ENCODE measurements around the gene SERPINB5. TPM values are rescaled to one million over a fixed set of nuclear protein-coding genes. Genes with fewer than 3 reads are reported as not detected.

SERPINB5 gene
- total RNA-seq, 1 experiment from 2014 or later = 0.11 TPM

- H3K36me3 ChIP-seq (ENCODE audit: insufficient read depth, low read length, poor library complexity, severe bottlenecking) = no peaks in the 10 kb centered on the region
- no peaks in the 10 kb centered on the region for H3K9me3 ChIP-seq (ENCODE audit: low read depth, low read length, poor library complexity, severe bottlenecking)
- no peak overlapping the region for H3K4me3 ChIP-seq (ENCODE audit: low read depth, low read length, poor library complexity, severe bottlenecking)
- POLR2A ChIA-PET (ENCODE audit: low non-redundant PET) = no interaction called here
- H3K27me3 ChIP-seq (replicated peaks; ENCODE audit: insufficient read depth, low read depth, low read length, poor library complexity) = no peaks in the 10 kb centered on the region
- BruUV-seq (replicated peaks) = no TSS peak
- CTCF ChIA-PET = no interaction called here
- no peak overlapping the region for H3K27ac ChIP-seq (ENCODE audit: low read depth, low read length, poor library complexity, severe bottlenecking)
- intact Hi-C loops (cut with micrococcal nuclease; ENCODE audit: unreplicated experiment) = no loop called here
- no peak for DNase-seq (ENCODE audit: low spot score)
- no peak for TF ChIP-seq EZH2 (IDR thresholded peaks at IDR 0.05; ENCODE audit: borderline replicate concordance, low read depth, low read length, poor library complexity, severe bottlenecking)
- TF ChIP-seq CTCF (conservative IDR thresholded peaks at IDR 0.05; ENCODE audit: low read depth, low read length) = no peak
- no peaks in the 10 kb centered on the region for H3K4me1 ChIP-seq (ENCODE audit: insufficient read depth, low read length, poor library complexity, severe bottlenecking)
Observed at GRCh38 chr18:63460414-63460813, 16.3 kb upstream of the SERPINB5 start.

- intact Hi-C loops (cut with micrococcal nuclease; ENCODE audit: unreplicated experiment) = no loop called here
- no peaks in the 10 kb centered on the region for H3K36me3 ChIP-seq (ENCODE audit: insufficient read depth, low read length, poor library complexity, severe bottlenecking)
Observed at GRCh38 chr18:63464434-63464833, 12.3 kb upstream of the SERPINB5 start.

GRCh38 chr18:63465059-63465458 lies 11.7 kb upstream of the SERPINB5 start:
- H3K4me1 ChIP-seq (ENCODE audit: insufficient read depth, low read length, poor library complexity, severe bottlenecking) = no peaks in the 10 kb centered on the region
- intact Hi-C loops (cut with micrococcal nuclease; ENCODE audit: unreplicated experiment) = no loop called here
- H3K36me3 ChIP-seq (ENCODE audit: insufficient read depth, low read length, poor library complexity, severe bottlenecking) = no peaks in the 10 kb centered on the region
- no peaks in the 10 kb centered on the region for H3K27me3 ChIP-seq (replicated peaks; ENCODE audit: insufficient read depth, low read depth, low read length, poor library complexity)
- ChIA-PET POLR2A (ENCODE audit: low non-redundant PET) (no interaction called here), CTCF (no interaction called here)
- no TSS peak for BruUV-seq (replicated peaks)
- no peak overlapping the region for H3K27ac ChIP-seq (ENCODE audit: low read depth, low read length, poor library complexity, severe bottlenecking)
- no peaks in the 10 kb centered on the region for H3K9me3 ChIP-seq (ENCODE audit: low read depth, low read length, poor library complexity, severe bottlenecking)
- H3K4me3 ChIP-seq (ENCODE audit: low read depth, low read length, poor library complexity, severe bottlenecking) = no peak overlapping the region
- TF ChIP-seq EZH2 (IDR thresholded peaks at IDR 0.05; ENCODE audit: borderline replicate concordance, low read depth, low read length, poor library complexity, severe bottlenecking) (no peak), CTCF (conservative IDR thresholded peaks at IDR 0.05; ENCODE audit: low read depth, low read length) (no peak)
- no peak for DNase-seq (ENCODE audit: low spot score)

More at GRCh38 chr18:63464434-63464833, 12.3 kb upstream of the SERPINB5 start:
- Histone ChIP-seq H3K4me1 (ENCODE audit: insufficient read depth, low read length, poor library complexity, severe bottlenecking) (no peaks in the 10 kb centered on the region), H3K9me3 (ENCODE audit: low read depth, low read length, poor library complexity, severe bottlenecking) (no peaks in the 10 kb centered on the region), H3K27me3 (replicated peaks; ENCODE audit: insufficient read depth, low read depth, low read length, poor library complexity) (no peaks in the 10 kb centered on the region), H3K4me3 (ENCODE audit: low read depth, low read length, poor library complexity, severe bottlenecking) (no peak overlapping the region), H3K27ac (ENCODE audit: low read depth, low read length, poor library complexity, severe bottlenecking) (no peak overlapping the region)
- no peak for DNase-seq (ENCODE audit: low spot score)
- CTCF ChIA-PET = no interaction called here
- TF ChIP-seq CTCF (conservative IDR thresholded peaks at IDR 0.05; ENCODE audit: low read depth, low read length) (no peak), EZH2 (IDR thresholded peaks at IDR 0.05; ENCODE audit: borderline replicate concordance, low read depth, low read length, poor library complexity, severe bottlenecking) (no peak)
- POLR2A ChIA-PET (ENCODE audit: low non-redundant PET) = no interaction called here
- BruUV-seq (replicated peaks) = no TSS peak
